Measurements from ENCODE around the gene TMIE.

- TF ChIP-seq CTCF (conservative IDR thresholded peaks at IDR 0.05 in 1 of 2, IDR thresholded peaks at IDR 0.05 in 1 of 2; ENCODE audit: low read depth in 1 of 2, low read length in 2 of 2) (no peak), EZH2 (IDR thresholded peaks at IDR 0.05; ENCODE audit: low read length, missing control alignments) (no peak)
These were observed 47.9 kb downstream of the TMIE start for GRCh38 chr3:46749129-46749528.

All from fibroblast of lung (primary cell).